Gastrocnemius medialis (tissue), 4 donors: ENCODE results near the gene CCDC184.

ENCODE experiments used
- POLR2A ChIP-seq, 2 donors: fragments of 450-650 bp; IDR thresholded peaks; one replicate each; pipeline ENCODE4 v1.6.1; 2017; ENCODE audit warnings: antibody characterized with exemption in 2 of 2, mild to moderate bottlenecking in 2 of 2, moderate library complexity in 2 of 2
- TF ChIP-seq, protein P1 (sequence below), 5 experiments: fragments of 450-650 bp in 3 of 5; fragments of 200-600 bp in 2 of 5; sonication (generic) in 2 of 5; IDR thresholded peaks in 4 of 5; conservative IDR thresholded peaks in 1 of 5; 1 replicate in 4 of 5; 2 replicates in 1 of 5; pipeline ENCODE4 v1.5.1; 2016 to 2019; ENCODE audit warnings: antibody characterized with exemption in 5 of 5, mild to moderate bottlenecking in 3 of 5, moderate library complexity in 3 of 5

DNA sequence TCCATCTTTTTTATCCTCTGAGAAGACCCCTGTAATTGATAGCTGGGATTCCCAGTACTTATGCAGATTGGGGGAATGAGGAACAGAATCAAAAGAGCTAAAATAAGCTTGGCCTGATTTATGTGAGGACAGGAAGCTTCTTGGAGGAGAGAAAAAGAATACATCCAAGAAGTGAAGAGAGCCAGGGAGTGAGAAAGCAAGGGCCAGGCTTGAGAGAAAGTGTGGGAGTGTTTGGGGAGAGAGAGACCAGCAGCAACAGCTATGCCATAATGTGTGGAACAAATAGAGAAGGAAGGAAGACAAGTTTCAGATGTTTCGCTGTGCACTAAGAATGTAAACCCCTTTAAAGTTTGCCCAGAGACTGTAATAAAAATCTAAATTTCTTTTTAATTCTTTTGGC, 4.0 kb upstream of the CCDC184 start:
- TF ChIP-seq, protein P1, sequence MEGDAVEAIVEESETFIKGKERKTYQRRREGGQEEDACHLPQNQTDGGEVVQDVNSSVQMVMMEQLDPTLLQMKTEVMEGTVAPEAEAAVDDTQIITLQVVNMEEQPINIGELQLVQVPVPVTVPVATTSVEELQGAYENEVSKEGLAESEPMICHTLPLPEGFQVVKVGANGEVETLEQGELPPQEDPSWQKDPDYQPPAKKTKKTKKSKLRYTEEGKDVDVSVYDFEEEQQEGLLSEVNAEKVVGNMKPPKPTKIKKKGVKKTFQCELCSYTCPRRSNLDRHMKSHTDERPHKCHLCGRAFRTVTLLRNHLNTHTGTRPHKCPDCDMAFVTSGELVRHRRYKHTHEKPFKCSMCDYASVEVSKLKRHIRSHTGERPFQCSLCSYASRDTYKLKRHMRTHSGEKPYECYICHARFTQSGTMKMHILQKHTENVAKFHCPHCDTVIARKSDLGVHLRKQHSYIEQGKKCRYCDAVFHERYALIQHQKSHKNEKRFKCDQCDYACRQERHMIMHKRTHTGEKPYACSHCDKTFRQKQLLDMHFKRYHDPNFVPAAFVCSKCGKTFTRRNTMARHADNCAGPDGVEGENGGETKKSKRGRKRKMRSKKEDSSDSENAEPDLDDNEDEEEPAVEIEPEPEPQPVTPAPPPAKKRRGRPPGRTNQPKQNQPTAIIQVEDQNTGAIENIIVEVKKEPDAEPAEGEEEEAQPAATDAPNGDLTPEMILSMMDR (IDR thresholded peaks at IDR 0.05 in 4 of 5, conservative IDR thresholded peaks at IDR 0.05 in 1 of 5): no peak
- no peak for TF ChIP-seq POLR2A (IDR thresholded peaks at IDR 0.05)
